Stimulated activated naive CD8-positive, alpha-beta T cell treated with anti-CD3 and anti-CD28 coated beads, Interleukin-15, Interleukin-2, amounts not matched to agents 100 U/mL and 50 U/mL, for 24 hours (primary cell): ENCODE measurements around the gene TSPAN9.

Source experiments
- ATAC-seq: fragments of 150-1000 bp; cut with Tn5 transposase; one replicate; pipeline ENCODE4 v1.10.0; 2021
- DNase-seq: peaks from one replicate; pipeline ENCODE4 v3.0.0; 2021

TSPAN9 gene

DNA sequence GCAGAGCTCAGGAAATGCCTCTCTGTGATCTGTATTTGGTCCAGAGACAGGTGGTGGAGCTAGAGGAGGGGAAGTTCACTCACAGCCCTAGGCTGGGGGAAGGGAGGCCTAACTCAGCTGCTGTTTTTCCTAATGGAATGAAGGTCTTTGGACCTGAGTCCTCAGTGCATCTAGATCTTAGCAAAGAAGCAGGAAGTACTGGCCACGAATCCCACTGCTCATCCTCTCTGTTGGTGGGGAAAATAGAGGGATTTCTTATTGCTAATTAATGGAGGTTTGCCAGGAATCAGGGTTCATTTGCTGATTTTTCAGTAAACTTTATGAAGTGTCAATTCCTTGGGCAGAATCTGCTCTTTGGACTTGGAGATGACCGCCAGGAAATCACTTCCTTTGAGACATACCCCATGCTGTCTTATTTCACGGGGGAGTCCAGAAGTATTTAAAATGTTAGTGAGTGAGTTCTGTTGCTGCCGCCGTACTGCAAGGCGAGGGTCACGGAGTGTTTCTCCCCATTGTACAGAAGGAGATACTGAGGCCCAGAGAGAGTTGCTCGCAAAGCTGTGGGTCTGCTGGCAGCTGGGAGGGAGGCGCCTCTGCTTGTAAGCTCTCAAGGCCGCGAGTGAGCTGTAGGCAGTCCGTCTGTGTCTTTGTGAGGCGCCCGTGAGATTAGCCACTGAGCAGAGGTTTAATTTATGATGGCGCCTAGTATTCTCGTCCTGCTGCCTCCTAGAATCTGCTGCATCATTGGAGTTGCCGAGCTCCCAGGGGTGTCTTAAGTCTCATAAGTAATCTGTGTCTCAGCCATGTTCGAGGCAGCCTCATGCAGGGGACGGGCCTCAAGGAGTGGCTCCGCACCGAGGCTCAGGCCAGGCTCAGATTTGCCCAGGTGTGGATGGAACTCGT lies 88.2 kb downstream of the TSPAN9 start:
- DNase-seq: no peak

DNA sequence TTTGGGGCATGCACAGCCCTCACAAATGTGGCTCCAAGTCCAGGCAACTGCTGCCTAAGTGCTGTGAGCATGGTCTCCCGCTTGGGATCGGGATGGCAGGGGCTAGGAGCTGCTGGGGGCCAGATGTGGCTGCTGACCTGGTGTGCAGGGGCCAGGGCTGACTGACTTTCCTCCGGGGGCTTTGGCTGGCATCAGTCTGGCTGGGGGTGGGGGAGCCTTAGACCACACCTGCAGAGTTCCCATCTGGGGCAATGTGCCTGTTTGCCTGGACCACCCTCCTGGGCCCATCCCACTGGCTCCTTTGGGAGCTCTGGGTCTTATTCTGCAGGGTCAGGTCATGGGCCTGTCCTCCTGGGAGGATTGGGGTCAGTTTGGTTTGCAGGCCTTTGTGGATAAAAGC lies 90.5 kb downstream of the TSPAN9 start:
- no peak for DNase-seq
- no peak for ATAC-seq

More for the DNA sequence above, 88.2 kb downstream of the TSPAN9 start:
- no peak for ATAC-seq

DNA sequence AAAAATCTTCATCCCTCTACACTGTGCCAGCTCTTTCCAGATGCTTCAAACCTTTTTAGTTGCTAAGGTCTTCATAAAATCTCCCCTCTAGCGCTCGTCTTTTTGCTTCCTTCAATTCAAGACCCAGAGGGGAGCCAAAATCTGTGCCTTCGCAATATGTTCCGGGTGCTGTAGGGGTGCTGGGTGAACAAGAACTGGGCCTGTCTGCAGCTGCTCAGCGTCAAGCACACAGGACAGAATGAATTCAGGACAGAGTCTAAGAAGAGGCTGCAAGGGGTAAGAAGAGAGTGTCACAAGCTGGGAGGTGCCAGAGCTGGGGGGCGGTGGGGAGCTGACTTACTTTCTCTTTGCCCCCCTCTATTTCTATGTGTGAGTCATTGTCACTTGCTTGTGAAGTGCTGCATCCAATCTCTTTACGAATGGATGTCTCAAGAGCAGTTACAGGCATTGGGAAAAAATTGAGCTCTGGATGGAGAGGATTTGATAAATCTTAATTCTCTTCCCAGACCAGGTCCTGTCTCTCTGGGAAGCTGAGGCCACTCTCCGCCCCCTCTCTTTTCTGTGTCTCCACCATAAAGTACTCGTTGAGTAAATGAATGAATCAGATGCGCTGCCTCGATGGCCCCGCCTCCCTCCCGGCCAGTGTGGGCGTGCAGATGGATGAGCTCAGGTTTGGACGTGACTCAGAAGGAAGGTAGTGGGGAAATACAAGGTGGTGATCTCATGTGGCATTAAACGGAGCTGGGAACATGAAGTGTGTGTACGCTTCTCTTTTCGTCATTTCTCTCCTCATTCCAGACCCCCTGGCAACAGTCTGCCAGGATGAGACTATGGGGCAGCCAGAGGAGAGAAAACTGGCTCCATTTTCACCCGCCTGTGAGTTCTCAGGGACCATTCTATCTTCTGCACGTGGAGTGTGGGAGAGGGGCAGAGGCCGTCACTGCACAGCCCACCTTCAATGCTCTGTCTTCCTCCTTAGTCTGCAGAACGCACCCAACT lies 91.3 kb downstream of the TSPAN9 start:
- ATAC-seq (peak; percentile 64), DNase-seq (peak; percentile 61)

DNA sequence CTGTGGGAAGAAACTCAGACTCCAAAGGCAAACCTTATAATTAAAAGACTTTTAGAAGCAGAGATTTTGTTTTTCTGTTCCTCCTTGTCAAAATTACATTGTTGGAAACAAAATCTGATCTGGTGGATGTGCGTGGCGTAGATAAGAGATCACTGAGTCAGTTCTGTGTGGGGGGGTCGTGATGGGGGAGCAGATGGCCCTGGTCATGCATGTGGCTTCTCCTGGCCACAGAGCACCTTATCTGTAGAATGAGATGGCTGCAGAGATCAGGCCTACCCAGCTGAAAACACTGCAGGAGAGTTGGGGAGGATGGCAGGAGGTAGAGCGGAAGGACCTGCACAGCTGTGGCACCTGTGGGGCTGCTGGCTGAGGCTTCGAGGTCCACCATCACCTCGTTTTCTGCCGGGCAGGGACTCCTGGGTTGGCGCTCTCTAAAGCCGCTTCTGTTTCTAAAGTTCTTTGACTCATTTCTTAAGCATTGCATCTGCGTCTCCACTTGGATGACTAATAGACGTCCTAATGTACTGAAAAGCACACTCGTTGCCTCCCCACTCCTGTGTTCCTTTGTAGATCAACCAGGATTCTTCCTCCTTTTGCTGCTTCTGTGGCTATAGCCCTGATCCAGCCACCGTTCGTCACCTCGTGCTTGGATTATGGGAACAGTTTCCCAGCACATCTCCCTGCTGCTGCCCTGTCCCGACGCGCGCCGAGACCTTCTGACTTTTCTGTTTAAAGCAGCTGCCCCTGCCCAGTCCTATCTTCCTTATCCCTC lies 93.4 kb downstream of the TSPAN9 start:
- ATAC-seq: no peak

DNA sequence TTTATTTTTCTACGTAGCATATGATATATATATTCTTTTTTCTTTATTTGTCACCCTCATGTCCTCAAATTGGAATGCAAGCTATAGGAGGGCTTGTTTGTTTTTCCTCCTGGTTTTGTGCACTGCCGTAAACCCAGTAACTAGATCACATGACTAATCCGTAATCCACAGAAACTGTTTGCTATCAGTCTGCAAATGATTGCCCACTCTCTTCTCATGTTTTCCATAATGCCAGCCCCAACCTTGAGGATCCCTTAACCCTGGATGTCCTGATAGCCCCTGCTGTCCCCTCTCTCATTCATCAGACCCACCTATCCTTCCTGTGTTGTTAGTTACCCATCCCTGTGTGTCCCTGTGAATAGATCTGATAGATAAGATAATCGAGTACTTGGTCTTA lies 94.0 kb downstream of the TSPAN9 start:
- DNase-seq (no peak), ATAC-seq (no peak)

More for the DNA sequence above, 93.4 kb downstream of the TSPAN9 start:
- DNase-seq: no peak

DNA sequence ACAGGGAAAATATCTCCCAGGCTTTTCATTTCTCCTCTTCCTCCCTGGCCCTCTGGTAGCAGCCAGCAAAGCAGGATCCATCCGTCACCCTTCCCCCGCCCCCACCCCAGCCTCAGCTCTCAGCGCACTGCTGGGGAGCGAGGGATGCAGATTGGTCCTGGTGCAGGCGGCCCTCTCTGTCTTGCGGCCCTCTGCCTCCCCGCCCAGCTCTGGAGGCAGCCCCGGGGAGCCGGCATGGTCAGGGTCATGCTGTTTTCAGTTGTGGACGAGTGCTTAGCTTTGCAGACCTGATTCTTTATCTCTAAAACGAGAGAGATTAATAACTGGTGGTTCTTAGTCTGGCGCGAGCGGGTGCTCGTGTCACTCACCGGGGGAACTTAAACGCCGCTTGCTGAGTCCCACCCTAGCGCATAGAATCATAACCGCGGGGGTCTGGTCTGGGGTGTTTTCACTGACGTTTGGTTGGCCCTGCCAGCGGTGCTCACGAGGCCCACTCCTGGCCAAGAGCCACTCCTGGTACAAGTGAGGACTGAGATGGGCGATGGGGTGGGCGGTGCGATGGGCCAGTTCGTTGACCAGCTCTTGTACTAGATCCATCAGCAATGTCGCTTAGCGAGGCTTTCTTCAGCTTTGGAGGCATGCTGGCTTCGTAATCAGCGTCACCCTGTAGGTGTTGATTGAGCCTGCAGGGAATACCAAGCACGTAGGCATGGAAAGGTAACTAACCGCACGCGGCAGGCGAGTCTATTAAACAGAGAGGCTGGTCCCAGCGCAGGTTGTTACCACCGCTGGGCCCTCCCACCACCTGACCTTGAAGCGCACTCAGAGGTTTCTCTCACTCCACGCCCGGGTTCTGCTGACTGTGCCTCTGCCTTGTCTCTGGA lies 95.2 kb downstream of the TSPAN9 start:
- ATAC-seq (no peak), DNase-seq (no peak)

DNA sequence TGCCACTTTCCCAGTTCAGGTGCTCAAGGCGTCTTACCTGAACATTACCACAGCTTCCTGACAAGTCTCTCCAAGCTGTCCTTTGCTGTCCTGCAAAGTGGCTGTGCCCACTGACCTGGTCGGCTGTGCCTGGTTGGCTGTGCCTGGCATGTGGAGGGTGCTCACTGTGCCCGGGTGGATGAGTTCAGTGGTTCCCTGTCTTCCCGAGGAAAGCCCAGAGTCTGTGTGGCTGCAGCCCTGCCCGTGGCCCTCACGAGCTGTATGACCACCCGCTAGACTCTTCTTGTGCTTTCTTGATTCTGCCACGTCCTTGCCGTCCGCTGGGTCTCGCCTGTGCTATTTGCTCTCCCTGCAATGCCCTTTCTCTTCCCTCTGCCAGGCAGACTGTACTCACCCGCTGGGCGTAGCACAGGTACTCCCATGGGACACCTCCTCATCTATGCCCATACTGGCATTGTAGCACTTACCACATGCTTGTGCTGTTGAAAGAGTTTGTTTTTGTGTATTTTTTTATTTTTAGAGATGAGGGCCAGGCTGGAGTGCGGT lies 95.9 kb downstream of the TSPAN9 start:
- DNase-seq: no peak

DNA sequence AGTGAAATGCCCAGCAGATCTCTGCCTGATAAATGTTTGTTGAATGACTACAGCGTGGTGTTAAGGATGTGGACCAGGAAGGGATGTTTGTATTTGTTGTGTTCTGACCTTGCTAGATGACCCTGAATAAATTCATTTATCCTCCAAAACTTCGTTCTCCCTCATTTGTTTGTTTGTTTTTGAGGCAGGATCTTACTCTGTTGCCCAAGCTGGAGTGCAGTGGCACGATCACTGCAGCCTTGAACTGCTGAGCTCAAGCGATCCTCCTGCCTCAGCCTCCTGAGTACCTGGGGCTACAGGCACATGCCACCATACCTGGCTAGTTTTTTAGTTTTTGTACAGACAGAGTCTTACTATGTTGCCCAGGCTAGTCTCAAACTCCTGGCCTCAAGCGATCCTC lies 96.7 kb downstream of the TSPAN9 start:
- ATAC-seq (no peak), DNase-seq (no peak)

More for the DNA sequence above, 95.9 kb downstream of the TSPAN9 start:
- ATAC-seq: no peak

DNA sequence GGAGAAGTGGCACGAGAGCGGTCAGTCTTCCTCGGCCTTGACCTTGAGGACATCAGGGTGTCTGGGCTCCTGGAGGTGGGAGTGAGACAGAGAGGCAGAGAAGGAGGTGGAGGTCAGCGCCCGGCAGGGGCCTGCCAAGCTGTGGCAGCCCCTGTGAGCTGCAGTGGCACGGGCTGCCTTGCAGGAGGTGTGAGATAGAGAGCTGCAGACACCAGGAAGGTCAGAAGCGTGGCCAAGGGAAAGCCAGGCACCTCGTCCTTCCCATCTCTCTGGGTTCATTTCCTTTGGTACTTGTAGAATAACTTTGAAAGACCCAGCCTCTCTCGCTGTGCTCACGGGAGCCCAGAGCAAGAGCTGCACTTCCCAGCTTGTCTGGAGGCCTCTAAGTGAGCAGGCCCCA lies 98.1 kb downstream of the TSPAN9 start:
- DNase-seq (no peak), ATAC-seq (no peak)

DNA sequence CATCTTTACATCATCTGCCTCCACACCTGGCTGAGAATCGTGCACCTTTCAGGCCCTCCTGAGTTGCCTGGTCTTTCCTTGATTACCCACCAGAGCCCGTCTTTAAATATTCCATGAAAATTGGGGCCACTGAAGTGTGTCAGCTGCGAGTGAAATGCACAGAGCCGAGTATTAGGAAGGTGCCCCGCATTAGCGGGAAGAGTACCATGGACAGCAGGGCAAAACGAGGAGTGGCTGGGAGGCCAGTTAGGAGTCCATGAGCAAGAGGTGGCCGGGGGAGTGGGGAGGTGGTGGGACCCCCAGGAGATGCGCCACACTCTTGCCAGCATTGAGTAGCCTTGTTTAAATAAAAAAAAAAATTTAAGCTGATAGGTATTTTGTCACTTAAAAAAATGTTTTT lies 99.6 kb downstream of the TSPAN9 start:
- DNase-seq (no peak), ATAC-seq (no peak)

DNA sequence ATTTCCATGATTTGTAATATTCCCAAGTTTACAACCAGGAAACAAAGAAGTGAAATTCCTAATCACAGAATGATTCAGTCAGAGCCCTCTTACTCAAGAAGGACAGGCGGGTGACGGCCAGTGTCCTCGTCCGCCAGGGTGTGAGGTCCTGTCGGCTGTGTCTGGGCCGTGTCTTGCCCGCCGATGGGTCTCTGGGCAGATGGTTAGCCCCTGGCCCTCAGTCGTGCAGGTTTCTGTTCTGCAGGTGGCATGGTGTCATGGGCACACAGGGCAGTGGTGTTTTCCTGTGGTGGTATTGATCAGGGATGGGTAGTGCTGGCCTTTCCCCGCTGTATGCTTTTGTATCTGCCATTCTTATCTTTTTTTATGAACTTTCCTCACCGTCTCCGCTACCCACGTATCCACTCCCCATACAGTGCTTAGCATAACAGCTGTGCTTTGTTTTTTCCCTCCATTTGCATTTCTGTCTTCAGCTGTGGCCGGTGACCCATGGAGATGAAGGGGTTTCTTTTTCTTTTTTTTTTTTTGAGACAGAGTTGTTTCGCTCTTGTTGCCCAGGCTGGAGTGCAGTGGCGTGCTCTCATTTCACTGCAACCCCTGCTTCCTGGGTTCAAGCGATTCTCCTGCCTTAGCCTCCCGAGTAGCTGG lies 100.7 kb downstream of the TSPAN9 start:
- ATAC-seq: no peak
- DNase-seq: no peak

DNA sequence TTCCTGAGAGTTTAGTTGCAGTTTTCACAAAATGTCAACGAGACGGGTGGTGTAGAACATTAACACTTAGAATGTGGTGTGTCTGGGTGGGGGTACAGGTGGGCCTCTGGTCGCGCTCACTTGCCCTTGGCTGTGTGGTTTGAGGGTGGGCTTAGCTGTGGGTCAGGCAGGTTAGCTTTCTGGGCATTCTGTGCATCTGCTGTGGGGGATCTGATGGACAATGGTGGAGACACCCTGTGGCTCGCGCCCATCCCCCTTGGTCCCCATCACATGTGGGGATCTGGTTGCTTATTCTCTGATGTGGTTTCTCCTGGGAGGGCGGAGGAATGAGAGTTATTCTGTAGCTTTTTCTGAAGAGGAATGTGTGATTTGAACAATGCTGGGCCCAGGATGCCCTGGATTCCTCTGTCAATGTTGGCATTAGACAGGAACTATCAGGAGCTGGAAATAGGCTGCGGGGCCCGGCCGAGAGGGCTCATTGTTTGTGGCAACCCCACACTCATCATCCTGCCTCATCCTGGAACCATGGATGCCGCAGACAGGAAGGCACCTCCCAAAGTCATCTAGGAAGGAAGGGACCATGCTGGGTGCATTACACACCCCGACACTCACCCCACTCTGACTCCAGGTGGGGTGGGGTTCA lies 101.6 kb downstream of the TSPAN9 start:
- no peak for DNase-seq
- no peak for ATAC-seq

DNA sequence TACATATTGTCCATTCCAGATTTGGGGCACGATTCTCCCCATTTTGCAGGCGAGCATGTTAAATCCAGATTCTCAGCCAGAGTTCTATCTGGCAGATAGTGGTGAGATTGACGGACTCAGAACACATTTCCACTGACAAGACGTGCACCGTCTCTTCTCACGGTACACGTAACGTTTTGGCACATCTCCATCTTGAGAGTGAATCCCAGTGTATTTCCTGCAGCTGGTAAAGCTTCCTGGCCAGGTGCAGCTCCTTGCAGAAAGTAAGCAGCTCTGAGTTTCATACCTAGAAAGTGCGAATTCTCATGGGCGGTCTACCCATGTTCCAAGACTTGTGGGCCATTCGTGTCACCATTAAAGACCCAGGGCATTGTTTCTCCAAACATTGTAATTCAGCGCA lies 102.6 kb downstream of the TSPAN9 start:
- DNase-seq (no peak), ATAC-seq (no peak)

DNA sequence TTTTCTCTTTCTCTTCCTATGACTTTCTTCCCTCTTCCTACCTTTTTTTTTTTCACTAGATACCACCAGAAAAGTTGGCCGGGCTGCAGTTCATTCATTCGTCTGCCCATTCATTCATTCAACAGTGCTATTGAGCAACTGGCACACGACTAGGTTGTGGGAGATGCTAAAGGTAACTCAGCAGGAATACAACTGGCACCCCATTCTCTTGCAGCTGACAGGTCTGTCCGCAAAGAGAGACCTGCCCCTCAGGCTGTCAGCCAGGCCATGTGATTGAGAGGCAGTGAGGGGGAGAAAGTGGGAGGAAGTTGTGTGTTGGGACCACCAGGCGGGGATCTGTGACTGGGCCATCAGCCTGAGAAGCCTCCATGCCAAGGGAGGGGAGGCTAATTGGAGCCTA lies 105.2 kb downstream of the TSPAN9 start:
- DNase-seq (no peak), ATAC-seq (no peak)

DNA sequence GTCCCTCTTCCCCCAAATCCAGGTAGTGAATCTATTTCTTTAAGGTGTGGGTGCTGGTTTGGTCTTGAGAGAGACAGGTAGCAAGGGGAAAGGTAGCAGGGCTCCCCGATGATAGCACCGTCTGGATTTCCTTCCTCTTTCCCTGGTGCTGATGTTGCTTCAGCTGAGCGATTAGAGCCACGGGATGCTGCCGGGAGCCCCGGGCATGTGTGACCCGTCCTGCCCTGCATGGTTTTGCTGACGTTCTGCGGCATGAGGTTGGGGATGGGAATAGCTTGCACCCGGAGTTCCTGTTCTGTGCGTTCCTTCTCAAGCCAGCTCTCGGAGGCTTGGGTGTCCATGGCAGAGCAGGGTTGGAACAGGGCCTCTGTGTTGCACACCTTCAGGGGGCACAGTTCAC lies 107.3 kb downstream of the TSPAN9 start:
- DNase-seq (no peak), ATAC-seq (no peak)

DNA sequence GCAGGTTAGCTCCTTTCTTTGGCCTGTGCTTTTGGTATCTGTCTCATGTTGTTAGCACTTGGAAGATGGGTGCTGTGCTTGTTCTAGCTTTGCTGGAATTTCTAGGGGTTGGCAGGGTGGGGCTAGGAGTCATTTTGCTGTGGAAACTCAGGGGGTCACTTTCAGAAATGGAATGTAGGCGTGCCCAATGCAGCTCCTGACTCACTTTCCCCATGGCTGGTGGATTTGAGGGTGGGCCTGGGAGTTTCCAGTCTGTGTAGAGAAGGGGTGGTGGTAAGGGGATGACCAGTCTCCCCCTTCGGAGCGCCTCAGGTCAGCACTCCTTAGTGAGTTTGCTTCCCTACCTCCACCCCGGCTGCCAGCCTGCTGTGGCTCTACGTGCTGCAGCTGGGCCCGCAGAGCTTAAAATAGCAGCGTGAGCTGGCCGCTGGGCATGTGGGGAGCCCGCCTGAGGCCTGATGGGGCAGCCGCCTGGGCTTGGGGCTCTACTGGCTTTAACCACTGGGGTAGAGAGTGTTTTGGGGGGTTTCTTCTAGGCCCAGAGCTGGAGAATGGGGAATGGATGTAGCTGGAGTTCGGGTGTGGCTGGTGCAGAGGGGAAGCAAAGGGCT lies 108.2 kb downstream of the TSPAN9 start:
- ATAC-seq (no peak), DNase-seq (no peak)

DNA sequence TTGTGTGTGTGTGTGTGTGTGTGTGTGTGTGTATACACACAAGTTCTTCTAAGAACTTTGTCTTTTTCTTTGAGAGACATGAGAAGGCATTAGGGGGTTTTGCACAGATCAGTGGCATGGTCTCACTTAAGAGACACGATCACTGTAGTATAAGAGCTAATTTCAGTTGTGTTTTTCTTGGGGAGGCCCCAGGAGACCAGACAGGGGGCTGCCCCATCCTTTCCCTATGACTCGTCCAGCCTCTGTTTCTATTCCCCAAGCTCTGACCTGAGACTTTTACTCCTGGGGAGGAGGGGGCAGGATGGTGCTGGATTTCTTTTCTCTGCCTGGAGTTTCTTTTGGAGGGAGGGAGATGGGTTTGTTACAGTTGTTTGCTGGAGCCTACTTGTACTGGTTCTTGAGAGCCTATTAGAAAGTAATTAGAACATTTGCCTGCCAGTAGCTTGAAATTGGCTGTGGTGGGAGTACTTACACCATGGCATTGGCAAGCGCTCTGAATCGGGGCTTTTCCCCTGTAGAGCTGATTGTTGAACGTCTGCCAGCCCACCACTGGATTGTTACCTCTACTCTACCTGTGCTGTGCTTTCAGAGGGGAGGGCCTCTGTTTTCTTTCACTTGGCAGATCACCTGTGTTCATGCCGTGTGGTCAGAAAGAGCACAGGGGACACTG lies 109.5 kb downstream of the TSPAN9 start:
- DNase-seq (no peak), ATAC-seq (peak; percentile 38)

DNA sequence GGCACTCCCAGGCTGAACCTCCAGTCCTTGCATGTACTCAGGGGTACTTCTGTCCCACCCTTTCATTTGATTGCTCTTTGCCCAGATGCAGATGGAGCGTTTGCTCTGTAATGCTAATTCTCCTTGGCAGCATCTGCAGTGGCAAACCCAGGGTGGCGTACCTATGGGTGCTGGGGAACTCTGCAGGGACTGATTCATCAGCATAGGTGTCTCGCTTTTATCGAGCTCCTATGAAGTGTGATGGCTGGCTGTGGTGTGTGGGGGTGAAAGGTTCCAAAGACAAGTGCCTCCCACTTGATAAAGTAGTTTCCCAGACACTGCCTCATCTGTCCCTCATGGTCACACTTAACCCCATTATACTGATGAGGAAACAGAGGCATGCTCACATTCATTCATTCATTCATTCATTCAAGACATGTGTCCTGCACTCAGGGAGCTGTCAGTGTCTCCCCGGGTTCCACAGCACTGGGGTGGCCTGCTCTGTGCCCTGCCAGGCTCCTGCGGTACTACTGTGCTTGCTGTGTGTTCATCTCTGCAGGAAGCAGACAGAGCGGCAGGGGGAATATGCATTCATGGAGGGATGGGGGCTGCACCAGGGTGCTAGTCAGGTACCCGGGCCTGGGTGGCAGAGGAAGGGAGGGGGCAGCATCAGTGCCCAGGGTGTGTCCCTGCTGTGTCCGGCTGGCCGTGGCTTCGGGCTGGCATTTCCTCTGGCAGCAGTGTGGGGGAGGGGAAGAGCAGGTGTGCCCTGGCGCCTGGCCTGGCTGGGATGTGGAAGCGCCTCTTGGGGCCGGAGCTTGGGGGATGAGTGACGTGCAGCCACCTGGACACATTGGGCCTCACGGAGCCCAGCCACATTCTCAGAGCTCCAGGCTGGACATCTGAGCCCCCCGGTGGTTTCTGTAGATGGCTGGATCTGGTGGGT lies 110.9 kb downstream of the TSPAN9 start:
- ATAC-seq (peak; percentile 25), DNase-seq (no peak)
